ENCODE results near the gene IL1RL2.
A peak's percentile ranks its signal among the peaks of the same experiment; 100 is the strongest.

IL1RL2 gene

GRCh38 chr2:102240640-102241370 lies 54.0 kb downstream of the IL1RL2 start:
- TF ChIP-seq FOXP2 (optimal IDR thresholded peaks at IDR 0.05; ENCODE audit: borderline replicate concordance, extremely low read depth, extremely low read length, insufficient read depth) = peak; percentile 97
- TF ChIP-seq TAF1 (IDR thresholded peaks at IDR 0.05; ENCODE audit: borderline replicate concordance, insufficient read depth, low read length) = 0 out of 2 replicates have a peak, but pooled peaks have one; percentile 51
- TF ChIP-seq POLR2AphosphoS5 (IDR thresholded peaks at IDR 0.05; ENCODE audit: low read depth, low read length) = 0 out of 2 replicates have a peak, but pooled peaks have one; percentile 35
- TF ChIP-seq SIN3A (IDR thresholded peaks at IDR 0.05; ENCODE audit: borderline replicate concordance, insufficient read depth, low read length) = peak; percentile 70; the same call in 1 of the 2 replicates
- TF ChIP-seq, protein P1, sequence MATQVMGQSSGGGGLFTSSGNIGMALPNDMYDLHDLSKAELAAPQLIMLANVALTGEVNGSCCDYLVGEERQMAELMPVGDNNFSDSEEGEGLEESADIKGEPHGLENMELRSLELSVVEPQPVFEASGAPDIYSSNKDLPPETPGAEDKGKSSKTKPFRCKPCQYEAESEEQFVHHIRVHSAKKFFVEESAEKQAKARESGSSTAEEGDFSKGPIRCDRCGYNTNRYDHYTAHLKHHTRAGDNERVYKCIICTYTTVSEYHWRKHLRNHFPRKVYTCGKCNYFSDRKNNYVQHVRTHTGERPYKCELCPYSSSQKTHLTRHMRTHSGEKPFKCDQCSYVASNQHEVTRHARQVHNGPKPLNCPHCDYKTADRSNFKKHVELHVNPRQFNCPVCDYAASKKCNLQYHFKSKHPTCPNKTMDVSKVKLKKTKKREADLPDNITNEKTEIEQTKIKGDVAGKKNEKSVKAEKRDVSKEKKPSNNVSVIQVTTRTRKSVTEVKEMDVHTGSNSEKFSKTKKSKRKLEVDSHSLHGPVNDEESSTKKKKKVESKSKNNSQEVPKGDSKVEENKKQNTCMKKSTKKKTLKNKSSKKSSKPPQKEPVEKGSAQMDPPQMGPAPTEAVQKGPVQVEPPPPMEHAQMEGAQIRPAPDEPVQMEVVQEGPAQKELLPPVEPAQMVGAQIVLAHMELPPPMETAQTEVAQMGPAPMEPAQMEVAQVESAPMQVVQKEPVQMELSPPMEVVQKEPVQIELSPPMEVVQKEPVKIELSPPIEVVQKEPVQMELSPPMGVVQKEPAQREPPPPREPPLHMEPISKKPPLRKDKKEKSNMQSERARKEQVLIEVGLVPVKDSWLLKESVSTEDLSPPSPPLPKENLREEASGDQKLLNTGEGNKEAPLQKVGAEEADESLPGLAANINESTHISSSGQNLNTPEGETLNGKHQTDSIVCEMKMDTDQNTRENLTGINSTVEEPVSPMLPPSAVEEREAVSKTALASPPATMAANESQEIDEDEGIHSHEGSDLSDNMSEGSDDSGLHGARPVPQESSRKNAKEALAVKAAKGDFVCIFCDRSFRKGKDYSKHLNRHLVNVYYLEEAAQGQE (IDR thresholded peaks at IDR 0.05; ENCODE audit: insufficient read depth in 1 of 2, low read depth in 2 of 2, low read length in 2 of 2) = peak; percentile 77 to 87

GRCh38 chr2:102241616-102242305 lies 54.9 kb downstream of the IL1RL2 start:
- no peak for TF ChIP-seq SIN3A (IDR thresholded peaks at IDR 0.05; ENCODE audit: borderline replicate concordance, insufficient read depth, low read length)
- no peak for TF ChIP-seq TAF1 (IDR thresholded peaks at IDR 0.05; ENCODE audit: borderline replicate concordance, insufficient read depth, low read length)
- TF ChIP-seq POLR2AphosphoS5 (IDR thresholded peaks at IDR 0.05; ENCODE audit: low read depth, low read length) = no peak

GRCh38 chr2:102245266-102246151 lies 58.7 kb downstream of the IL1RL2 start:
- no peak for TF ChIP-seq SIN3A (IDR thresholded peaks at IDR 0.05; ENCODE audit: borderline replicate concordance, insufficient read depth, low read length)
- no peak for TF ChIP-seq POLR2AphosphoS5 (IDR thresholded peaks at IDR 0.05; ENCODE audit: low read depth, low read length)
- TF ChIP-seq FOXP2 (optimal IDR thresholded peaks at IDR 0.05; ENCODE audit: borderline replicate concordance, extremely low read depth, extremely low read length, insufficient read depth) = no peak
- TF ChIP-seq TAF1 (IDR thresholded peaks at IDR 0.05; ENCODE audit: borderline replicate concordance, insufficient read depth, low read length) = no peak
- TF ChIP-seq, protein P1 (IDR thresholded peaks at IDR 0.05; ENCODE audit: insufficient read depth in 1 of 2, low read depth in 2 of 2, low read length in 2 of 2) = no peak

DNA sequence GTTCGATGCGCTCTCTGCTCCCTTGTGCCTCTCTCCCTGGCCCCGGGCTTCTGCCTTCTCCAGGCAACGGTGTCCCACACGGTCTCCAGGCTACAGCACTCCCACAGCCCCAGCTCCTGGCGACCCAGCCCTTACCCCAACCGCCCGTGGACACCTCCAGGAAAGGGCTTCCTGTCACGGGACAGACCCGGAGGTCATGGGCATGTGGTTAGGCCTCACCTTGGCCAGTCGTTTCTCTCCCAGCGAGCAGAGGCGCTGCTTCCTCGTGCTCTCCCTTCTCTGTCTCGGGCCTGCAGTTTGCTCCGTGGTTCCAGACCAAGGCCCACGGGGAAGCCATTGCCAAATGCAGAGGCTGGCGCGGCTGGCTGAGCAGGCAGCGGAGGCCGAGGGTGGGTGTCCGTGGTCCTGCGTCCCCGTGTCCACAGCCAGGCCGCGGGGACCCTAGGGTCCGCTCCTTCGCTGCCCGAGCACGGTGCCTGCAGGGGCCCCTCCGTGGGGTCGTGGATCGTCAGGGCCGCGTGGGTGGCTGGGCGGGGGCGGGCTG lies 63.5 kb downstream of the IL1RL2 start:
- TF ChIP-seq SIN3A (IDR thresholded peaks at IDR 0.05; ENCODE audit: borderline replicate concordance, insufficient read depth, low read length) (no peak), TAF1 (IDR thresholded peaks at IDR 0.05; ENCODE audit: borderline replicate concordance, insufficient read depth, low read length) (no peak)

- TF ChIP-seq, protein P1 (IDR thresholded peaks at IDR 0.05; ENCODE audit: insufficient read depth in 1 of 2, low read depth in 2 of 2, low read length in 2 of 2) = no peak
- no peak for TF ChIP-seq FOXP2 (optimal IDR thresholded peaks at IDR 0.05; ENCODE audit: borderline replicate concordance, extremely low read depth, extremely low read length, insufficient read depth)
These were observed 64.4 kb downstream of the IL1RL2 start for GRCh38 chr2:102251042-102251848.

Data from PFSK-1 (cell line).